Stimulated activated CD8-positive, alpha-beta memory T cell treated with anti-CD3 and anti-CD28 coated beads, Interleukin-4, amount 100 ng/mL, for 24 hours (primary cell): ENCODE results near the gene TMEM244.
"Not testable (repeated sequence)": the region's sequence is repeated elsewhere in the genome, so short reads cannot be mapped to it uniquely, and the experiment has no call there.

Experiments
- DNase-seq: peaks from one replicate; pipeline ENCODE4 v3.0.0-alpha.2; 2020; ENCODE audit warnings: low read depth

TMEM244 gene

DNA sequence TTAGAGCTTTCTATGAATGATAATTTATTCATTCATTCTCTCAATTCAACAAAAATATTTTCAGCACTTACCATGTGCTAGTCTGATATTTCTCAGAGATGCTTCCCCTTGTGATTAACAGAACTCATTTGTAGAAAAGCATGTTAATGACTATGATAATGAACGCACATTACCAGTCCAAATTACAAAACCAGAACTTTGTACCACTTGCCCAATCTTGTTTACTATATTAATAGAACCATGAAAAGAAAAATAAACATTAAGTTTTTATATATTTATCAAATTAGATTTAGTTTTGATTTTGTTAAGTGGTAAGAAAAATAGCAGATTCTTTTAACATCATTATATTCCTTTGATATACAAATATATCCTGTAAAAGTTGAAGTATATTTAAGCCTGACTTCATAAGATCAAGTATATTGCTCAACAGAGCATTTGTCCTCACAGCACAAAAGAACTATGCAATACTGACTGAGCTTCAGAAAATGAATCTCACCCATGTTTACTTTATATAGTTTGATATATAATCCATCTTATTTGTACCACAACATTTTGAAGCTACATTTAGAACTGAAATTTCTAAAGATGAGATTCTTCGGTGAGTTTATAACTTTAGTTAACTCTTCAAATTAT, 48.9 kb downstream of the TMEM244 start:
- no peak for DNase-seq

DNA sequence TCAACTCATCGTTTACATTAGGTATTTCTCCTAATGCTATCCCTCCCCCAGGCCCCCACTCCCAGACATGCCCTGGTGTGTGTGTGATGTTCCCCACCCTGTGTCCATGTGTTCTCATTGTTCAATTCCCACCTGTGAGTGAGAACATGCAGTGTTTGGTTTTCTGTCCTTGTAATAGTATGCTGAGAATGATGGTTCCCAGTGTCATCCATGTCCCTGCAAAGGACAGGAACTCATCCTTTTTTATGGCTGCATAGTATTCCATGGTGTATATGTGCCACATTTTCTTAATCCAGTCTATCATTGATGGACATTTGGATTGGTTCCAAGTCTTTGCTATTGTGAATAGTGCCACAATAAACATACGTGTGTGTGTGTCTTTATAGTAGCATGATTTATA, 54.0 kb downstream of the TMEM244 start:
- DNase-seq, result not testable (repeated sequence)

DNA sequence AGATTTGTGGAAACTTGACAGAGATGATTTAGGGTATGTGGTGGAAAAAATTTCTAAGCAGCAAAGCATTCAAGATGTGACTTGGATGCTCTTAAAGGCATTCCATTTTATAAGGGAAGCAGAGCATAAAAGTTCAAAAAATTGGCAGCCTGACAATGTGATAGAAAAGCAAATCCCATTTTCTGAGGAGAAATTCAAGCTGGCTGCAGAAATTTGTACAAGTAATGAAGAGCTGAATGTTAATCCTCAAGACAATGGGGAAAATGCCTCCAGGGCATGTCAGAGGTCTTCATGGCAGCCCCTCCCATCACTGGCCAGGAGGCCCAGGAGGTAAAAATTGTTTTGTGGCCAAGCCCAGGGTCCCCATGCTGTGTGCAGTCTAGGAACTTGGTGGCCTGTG, 58.2 kb downstream of the TMEM244 start:
- DNase-seq, result not testable (repeated sequence)

DNA sequence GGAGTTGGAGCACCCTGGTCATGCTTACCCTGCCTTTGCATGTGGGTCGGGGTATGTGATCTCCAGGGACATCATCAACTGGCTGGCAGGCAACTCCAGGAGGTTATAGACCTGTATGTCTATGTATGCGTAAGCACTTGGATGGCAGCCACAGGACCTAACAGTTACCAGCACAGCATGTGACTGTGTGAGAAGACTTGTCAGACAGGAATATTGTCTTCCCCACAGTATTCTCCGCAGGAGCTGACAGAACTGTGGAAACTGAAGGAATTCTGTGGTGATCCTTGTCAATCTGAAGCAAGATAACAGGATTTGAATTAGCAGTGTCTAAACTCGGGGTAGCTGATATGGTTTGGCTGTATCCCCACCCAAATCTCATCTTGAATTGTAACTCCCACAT, 59.2 kb downstream of the TMEM244 start:
- DNase-seq, result no peak

DNA sequence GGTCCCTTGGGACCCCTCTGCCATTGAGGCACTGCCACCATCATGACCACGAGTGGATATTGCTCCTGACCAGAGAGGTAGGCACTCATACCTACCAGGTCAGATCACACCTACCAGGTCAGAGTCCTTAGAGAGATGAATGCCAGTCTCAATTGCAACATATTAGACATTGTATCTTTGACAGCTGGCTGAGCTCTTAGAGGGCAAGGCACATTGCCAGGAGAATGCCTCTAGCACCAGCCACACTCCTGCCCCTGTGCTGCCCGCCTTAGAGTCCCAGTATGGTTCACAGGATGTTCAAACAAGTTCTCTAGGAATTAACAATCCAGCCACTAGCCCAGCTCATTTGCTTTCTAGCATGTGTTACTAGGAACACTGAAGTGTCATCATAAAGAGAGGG, 65.9 kb downstream of the TMEM244 start:
- DNase-seq, result no peak

DNA sequence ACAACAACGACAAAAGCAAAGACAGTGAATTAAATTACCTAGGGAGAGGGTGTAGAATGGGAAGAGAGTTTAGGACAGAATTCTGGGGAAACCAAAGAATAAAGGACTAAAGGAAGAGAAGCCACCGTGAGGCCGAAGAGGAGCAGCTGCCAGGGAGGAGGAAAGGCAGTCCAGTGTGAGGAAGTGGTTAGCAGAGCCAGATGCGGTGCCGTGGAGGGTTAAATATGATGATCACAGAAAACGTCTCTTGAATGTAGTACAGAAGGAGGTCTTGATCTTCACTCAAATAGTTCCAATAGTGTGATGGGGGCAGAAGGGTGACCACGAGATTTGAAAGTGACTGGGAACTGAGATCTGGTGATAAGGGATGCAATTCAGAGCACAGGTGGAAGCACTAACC, 67.7 kb downstream of the TMEM244 start:
- DNase-seq, result no peak

DNA sequence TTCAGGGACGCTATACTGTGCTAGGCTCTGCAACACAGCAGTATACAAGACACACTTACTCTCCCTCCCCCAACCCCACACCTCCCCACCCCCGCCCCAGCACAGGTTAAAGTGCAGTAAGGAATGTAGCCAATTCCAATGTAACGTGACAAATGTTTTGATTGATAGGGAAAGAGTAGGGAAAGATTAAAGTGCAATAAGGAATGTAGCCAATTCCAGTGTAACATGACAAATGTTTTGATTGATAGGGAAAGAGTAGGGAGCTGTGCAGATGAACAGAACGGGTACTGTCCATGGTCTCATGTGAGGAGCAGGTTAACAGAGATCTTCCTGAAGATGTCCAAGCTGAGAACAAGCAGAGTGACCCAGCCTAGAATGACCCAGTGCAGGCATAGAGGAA, 69.1 kb downstream of the TMEM244 start:
- DNase-seq, result no peak

DNA sequence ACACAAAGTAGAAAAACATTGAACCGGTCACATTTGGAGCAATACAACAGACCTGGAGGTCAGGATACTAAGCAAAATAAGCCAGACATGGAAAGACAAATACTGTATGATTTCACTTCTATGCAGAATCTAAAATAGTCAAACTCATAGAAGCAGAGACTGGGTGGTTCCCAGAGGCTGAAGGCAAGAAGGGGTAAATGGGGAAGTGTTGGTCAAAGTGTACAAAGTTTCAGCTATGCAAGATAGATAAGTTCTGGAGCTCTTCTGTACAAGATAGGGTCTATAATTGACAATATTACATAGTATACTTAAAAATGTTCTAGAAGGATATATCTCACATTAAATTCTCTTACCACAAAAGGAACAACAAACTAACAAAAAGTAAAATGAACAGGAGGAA, 70.3 kb downstream of the TMEM244 start:
- no peak for DNase-seq

DNA sequence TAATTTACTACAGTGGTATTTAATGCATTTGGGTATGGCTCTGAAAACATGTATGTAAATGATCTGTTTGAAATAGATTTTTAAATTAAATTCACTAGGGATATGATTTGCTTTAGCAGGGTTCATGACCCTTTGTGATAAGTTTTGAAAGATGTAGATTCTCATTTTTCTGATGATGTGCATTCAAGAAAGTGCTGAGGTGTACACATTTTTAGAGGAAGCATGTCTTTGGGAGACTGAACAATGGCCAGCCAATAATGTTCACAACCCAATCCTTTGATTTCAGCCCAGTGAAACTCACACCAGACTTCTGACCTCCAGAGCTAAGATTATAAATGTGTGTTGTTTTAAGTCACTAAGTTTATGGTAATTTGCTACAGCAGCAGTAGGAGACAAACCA, 71.1 kb downstream of the TMEM244 start:
- DNase-seq, result no peak

DNA sequence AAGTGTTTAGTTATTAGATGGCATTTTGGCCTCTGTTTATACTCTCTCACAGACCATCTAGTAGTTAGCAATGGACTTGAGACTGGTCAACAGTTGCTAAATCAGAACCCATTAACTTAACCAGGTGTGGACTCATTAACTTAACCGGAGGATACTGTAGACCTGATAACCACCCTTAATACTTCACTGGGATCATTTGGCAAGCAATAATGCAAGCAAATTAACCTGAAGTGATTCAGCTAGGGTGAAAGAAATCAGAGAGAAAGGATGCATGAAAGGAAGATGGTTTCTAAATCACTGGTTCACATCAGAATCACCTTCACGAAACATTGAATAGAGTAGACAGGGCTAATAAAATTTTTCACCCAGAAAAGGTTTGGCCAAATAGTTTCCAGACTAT, 73.3 kb downstream of the TMEM244 start:
- DNase-seq, result no peak

DNA sequence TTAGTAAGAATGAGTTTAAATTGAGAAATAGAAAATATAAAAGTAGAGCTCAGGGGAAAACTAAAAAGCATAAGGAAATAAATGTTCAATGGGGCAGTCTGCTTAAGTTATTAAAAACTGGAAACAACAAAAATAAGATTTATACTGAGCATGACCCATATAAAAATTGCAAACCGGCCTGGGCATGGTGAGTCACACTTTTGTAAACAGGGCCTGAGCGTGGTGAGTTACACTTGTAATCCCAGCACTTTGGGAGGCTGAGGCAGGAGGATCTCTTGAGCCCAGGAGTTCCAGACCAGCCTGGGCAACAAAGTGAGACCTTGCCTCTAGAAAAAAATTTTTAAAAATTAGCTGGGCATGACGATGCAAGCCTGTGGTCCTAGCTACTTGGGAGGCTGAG, 74.6 kb downstream of the TMEM244 start:
- DNase-seq, result no peak

DNA sequence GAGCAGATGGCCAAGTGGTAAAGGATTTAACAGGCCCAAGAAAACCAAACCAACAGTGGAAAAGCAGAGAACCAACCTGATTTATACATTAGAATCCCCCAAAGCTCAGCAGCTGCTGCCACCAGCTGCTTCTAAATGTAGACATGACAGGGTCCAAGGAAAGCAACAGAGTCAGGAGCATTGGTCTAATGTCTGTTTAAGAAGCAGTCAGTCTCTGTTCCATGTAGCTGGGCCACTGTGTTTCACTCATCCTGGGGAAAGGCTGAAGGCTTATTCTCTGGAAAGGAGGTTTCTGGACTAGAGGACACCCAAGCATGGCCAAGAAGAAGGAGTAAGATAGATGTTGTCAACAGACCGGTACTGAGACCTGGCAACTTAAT, 75.4 kb downstream of the TMEM244 start:
- DNase-seq, result no peak

DNA sequence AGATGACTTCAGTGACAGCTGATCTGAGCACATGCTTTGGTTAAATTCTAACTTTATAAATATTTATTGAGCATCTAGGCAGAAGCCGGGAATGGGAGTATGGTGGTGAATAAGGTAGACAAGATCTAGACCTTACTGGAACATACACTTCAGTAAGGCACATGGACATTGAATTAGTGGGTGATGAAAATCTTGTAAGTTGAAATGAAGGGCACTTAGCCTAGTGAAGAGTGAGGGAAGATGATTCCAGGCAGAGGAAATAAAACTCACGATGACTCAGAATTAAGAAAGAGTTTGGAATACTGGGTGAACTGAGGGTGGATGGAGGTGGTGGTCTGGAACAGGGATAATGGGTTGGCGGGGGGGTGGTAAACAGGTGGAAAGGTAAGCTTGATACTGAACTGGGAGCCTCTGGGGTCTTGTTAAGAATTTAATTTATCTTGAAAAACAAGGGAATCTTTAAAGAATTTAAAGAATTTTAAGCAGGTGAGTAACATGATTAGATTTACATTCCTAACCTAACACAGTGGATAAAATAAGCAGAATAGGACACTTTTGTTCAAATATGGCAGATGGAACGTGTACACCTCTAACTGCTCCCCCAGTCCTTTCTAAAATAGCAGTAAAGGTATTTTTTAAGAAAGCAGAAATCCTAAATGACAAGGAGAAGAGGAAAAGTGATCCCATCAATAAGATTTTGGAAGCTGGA, 75.9 kb downstream of the TMEM244 start:
- DNase-seq, result no peak
